Stimulated activated naive B cell treated with anti-CD40 and anti-IgM and Interleukin-4, amounts not matched to agents 10 μg/mL and 1 μg/mL and 100 μg/mL, for 72 hours (primary cell): ENCODE results near the gene MSMB.
"Not testable (repeated sequence)": the region's sequence is repeated elsewhere in the genome, so short reads cannot be mapped to it uniquely, and the experiment has no call there.

Source experiments
- ATAC-seq, 2 donors: fragments of 150-1000 bp; cut with Tn5 transposase; replicated peaks; 2 replicates each; pipeline ENCODE4 v1.10.0; 2021; ENCODE audit warnings: moderate library complexity in 1 of 2
- DNase-seq: peaks from one replicate; pipeline ENCODE4 v3.0.0; 2021
- H3K27ac Mint-ChIP-seq: one replicate; pipeline ENCODE4 v1.8.0; 2022; ENCODE audit warnings: mild to moderate bottlenecking, mixed read lengths
- H3K27me3 Mint-ChIP-seq, 2 donors: one replicate each; pipeline ENCODE4 v1.8.0; 2022; ENCODE audit warnings: mixed read lengths in 2 of 2
- H3K36me3 Mint-ChIP-seq, 2 donors: one replicate each; pipeline ENCODE4 v1.8.0; 2022; ENCODE audit warnings: mixed read lengths in 2 of 2, mild to moderate bottlenecking in 1 of 2
- H3K4me1 Mint-ChIP-seq, 2 donors: one replicate each; pipeline ENCODE4 v1.8.0; 2022; ENCODE audit warnings: mixed read lengths in 2 of 2, mild to moderate bottlenecking in 1 of 2
- H3K4me3 Mint-ChIP-seq, 2 donors: one replicate each; pipeline ENCODE4 v1.8.0; 2022; ENCODE audit warnings: mild to moderate bottlenecking in 2 of 2, mixed read lengths in 2 of 2, moderate library complexity in 1 of 2
- H3K9me3 Mint-ChIP-seq, 2 donors: one replicate each; pipeline ENCODE4 v1.8.0; 2022; ENCODE audit warnings: mixed read lengths in 2 of 2, mild to moderate bottlenecking in 1 of 2

The MSMB gene

DNA sequence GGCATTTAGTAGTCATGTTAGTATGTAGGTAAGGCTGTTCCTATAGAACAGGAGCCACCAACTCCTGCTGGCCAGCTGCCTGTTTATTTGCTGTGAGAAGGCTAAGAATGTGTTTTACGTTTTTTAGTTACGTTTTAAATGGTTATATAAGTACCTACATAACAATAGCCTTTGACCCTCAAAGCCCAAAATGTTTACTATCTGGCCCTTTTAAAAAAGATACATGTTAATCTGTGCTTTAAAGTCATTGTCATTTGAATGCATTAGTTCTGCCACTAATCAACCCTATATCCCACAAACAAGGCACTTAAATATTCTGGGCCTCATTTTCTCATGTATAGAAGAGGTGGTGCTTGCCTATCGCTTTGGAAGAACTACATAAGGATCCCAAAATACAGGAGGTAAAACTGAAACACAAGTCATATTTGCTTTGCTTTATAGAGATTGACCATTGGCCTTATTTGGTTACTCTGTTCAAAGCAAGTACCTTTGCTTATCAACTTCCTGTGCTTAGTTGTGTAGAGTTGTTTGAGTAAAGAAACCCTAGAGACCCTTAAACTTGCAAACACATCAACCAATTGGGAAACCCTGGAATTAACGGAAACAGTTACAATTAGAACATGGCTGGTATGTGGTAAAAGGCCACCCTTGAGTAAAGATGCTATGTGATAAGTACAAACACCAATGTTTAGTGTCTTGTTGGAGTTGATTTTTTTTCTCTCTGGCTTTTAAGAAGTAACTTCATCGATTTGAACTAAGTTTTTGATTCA is 47.9 kb downstream of the MSMB start:
- Mint-ChIP-seq H3K27ac (peak overlapping the region; percentile 5), H3K27me3 (no peaks in the 10 kb centered on the region), H3K9me3 (peaks cover 0 to 2% of the 10 kb centered on the region in 2 donors), H3K36me3 (peaks cover 40 to 54% of the 10 kb centered on the region in 2 donors), H3K4me3 (no peak overlapping the region), H3K4me1 (no peaks in the 10 kb centered on the region)
- DNase-seq (no peak), ATAC-seq (no peak)

DNA sequence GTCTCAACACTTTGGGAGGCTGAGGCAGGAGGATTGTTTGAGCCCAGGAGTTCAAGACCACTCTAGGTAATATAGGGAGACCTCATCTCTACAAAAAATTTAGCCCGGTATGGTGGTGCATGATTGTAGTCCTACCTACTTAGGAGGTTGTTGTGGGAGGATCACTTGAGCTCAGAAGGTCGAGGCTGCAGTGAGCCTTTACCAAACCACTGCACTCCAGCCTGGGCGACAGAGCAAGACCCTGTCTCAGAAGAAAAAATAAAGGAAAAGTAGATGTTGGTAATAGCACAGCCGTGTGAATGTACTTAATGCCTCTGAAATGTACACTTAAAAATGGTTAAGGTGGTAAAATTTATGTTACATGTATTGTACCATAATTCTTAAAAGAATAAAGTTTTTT is 48.5 kb downstream of the MSMB start:
- DNase-seq (no peak), ATAC-seq (no peak)
- H3K36me3 Mint-ChIP-seq: peaks cover 45 to 56% of the 10 kb centered on the region in 2 donors
- peaks cover 0 to 2% of the 10 kb centered on the region in 2 donors for H3K9me3 Mint-ChIP-seq
- H3K27me3 Mint-ChIP-seq: no peaks in the 10 kb centered on the region
- H3K27ac Mint-ChIP-seq: peak overlapping the region; percentile 32
- H3K4me1 Mint-ChIP-seq: peaks cover 0 to 2% of the 10 kb centered on the region in 2 donors
- no peak overlapping the region for H3K4me3 Mint-ChIP-seq

DNA sequence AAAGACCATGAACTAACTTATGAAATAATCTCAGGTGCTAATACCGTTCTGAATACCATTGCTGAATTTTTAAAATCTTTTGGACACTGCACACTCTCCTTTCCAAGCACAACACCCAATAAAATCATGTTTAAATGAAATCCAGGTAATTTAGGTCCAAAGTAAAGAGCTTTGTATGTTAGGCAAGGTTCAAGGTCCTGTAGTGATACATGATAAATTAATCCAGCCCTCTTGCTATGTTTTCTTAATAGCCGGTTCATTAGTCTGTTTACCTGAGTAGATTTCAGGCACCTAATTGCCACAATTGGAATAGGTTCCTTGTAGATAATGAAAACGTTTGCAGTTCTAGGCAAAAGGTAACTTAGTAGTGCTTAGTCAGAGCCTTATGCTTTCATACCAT is 60.5 kb downstream of the MSMB start:
- H3K4me3 Mint-ChIP-seq, H3K27ac Mint-ChIP-seq, ATAC-seq, H3K9me3 Mint-ChIP-seq, H3K4me1 Mint-ChIP-seq, DNase-seq, H3K27me3 Mint-ChIP-seq: not testable (repeated sequence)
- peaks cover 10 to 13% of the 10 kb centered on the region in 2 donors for H3K36me3 Mint-ChIP-seq

DNA sequence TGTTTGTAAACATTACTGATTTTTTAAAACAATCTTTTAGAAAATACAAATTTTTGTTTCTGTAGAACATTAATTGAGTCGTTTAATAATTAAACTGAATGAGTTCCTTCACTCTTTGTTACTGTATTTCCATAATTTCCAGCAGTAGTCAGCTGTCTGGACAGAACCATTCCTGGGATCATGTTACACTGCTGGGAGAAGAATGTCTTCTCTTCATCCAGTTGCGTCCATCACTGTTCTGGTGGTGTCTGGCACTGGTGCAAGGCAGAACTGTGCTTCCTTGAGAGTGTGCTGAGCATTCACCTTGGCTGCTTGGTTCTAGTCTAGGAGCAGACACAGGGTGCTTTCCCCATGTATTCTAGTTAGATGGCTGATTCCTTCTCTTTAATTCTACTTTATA is 61.6 kb downstream of the MSMB start:
- not testable (repeated sequence) for H3K27ac Mint-ChIP-seq, DNase-seq, H3K4me3 Mint-ChIP-seq, H3K27me3 Mint-ChIP-seq, H3K9me3 Mint-ChIP-seq, ATAC-seq, H3K4me1 Mint-ChIP-seq
- H3K36me3 Mint-ChIP-seq: peaks cover 10 to 13% of the 10 kb centered on the region in 2 donors

DNA sequence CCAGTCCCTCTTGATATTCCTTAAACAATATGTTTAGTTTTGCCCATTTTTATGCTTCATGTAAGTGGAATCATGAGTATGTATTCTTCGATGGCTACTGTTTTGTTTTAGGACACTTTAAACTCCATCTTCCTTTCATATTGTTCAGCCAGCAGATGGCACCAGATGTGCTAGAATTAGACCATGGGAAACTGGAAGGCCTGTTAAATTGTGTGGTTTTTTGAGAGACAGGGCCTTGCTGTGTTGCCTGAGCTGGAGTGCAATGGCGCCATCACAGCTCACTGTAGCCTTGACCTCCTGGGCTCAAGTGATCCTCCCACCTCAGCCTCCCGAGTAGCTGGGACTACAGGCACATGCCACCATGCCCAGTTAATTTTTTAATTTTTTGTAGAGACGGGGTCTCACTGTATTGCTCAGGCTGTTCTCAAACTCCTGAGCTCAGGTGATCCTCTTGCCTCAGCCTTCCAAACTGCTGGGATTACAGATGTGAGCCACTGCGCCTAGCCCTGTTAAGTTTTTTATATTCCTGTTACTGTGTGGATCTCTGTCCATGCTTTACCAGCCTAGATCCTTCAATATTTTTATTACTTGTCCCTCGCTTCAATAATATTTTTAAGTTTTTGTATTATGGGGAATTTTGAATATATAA is 62.4 kb downstream of the MSMB start:
- not testable (repeated sequence) for H3K27me3 Mint-ChIP-seq, H3K4me1 Mint-ChIP-seq, H3K27ac Mint-ChIP-seq, H3K4me3 Mint-ChIP-seq, H3K9me3 Mint-ChIP-seq
- H3K36me3 Mint-ChIP-seq: peaks cover 10 to 17% of the 10 kb centered on the region in 2 donors
- DNase-seq (peak; percentile 8), ATAC-seq (peak; percentile 65 to 71)
